NCI-H2171 treated with DMSO at 0.1 percent for 48 hours (cell line): ENCODE measurements around the gene FAM236B.
"Not testable (repeated sequence)": the region's sequence is repeated elsewhere in the genome, so short reads cannot be mapped to it uniquely, and the experiment has no call there.

ENCODE experiments used
- DNase-seq: peaks from one replicate; lab custom pipeline; 2025; lab: John Stamatoyannopoulos, UW

FAM236B gene

DNA sequence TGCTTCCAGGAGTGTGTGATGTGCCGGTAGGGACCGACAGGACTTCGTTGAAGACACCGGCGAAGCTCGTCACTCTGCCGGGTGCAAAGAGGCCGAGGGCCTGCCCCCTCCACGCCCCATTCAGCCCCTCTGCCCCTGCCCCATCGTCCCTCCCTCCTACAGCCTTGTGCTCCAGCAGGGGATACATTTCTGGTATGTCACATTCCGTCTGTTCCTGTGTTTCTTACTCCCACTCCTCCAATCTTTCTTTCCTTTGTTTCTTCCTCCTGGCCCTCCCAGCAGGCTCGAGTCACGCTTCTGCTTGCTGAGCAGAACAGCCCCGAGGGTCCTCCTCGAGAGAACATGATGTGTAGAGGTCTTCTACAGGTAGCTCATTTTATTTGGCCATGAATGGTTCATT lies at the start of gene FAM236B:
Gene FAM236B, minus strand, starts transcription at position 101 of the 400 bp plus-strand sequence. Its CDS starts 100 bp downstream, at position 1.
- not testable (repeated sequence) for DNase-seq

DNA sequence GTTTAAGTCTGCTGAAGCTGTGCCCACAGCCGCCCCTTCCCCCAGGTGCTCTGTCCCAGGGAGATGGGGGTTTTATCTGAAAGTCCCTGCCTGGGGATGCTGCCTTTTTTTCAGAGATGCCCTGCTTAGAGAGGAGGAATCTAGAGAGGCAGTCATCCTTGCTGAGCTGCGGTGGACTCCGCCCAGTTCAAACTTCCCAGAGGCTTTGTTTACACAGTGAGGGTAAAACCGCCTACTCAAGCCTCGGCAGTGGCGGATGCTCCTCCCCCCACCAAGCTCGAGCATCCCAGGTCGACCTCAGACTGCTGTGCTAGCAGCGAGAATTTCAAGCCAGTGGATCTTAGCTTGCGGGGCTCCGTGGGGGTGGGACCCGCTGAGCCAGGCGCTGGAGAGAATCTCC lies 48.2 kb upstream of the FAM236B start:
- DNase-seq = not testable (repeated sequence)

DNA sequence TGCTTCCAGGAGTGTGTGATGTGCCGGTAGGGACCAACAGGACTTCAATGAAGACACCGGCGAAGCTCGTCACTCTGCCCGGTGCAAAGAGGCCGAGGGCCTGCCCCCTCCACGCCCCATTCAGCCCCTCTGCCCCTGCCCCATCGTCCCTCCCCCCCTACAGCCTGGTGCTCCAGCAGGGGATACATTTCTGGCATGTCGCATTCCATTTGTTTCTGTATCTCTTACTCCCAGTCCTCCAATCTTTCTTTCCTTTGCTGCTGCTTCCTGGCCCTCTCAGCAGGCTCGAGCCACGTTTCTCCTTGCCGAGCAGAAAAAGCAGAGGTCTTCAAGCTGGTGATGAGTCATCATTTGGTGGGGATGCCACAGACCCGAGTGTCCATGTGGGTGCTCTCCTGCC lies 25.6 kb upstream of the FAM236B start, which contains the start of gene FAM236D:
Gene FAM236D, minus strand, starts transcription at position 101 of the 400 bp plus-strand sequence. Its CDS starts 100 bp downstream, at position 1.
- DNase-seq = not testable (repeated sequence)

DNA sequence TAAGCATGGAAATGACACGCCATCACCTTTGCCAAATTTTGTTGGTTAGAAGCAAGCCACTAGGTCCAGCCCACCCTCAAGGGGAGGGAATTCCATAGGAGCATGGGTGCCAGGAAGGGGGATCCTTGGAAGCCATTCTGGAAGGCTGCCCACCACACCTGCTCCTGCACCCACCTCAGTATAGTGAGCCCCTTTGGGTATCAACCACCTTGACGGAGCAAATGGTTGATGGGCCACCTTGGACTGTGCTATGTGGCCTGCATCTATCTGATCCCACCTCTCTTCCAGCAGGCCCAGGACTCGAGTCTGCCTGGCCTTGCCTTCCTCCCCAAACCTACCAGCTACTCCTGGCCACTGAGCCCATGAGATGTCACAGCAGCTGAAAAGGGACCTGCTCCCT lies 7.9 kb upstream of the FAM236B start:
- DNase-seq = not testable (repeated sequence)

DNA sequence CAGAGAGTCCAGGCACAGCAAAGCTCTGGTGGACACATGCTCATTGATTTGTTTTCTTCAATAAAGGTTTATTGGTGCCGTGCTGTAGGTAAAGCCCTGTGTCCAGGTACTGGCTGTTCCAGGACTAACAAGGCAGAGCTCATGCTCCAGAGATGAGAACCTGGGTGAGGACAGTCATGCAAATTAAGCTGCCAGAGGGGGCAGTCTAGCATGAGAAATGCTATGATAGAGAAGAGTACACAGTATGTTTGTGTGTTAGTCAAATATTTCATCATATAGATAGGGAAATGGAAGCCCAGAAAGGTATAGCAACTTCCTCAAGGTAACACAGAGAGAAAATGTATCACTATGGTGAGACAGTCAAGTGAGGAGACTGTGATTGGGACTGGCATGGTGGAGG lies 5.7 kb upstream of the FAM236B start:
- DNase-seq = not testable (repeated sequence)

DNA sequence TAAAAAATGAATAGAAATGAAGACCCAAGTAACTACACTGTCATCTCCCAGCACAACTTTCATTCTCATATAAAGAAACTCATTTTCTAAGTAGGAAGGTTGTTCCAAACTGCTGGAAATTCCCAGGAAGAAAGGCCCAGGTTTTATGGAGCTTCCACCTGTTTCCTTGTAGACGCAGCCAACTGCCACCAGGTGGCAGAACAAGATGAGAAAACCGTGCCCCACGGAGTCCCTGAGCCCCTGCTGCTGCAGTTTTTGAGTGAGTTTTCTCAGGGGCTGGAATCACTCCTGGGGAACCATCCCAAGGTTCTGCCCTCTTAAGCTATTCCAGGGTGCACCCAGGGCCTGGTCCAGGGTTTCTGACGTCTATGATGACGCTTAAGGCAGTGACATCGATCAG lies 1.5 kb upstream of the FAM236B start:
- DNase-seq = not testable (repeated sequence)

DNA sequence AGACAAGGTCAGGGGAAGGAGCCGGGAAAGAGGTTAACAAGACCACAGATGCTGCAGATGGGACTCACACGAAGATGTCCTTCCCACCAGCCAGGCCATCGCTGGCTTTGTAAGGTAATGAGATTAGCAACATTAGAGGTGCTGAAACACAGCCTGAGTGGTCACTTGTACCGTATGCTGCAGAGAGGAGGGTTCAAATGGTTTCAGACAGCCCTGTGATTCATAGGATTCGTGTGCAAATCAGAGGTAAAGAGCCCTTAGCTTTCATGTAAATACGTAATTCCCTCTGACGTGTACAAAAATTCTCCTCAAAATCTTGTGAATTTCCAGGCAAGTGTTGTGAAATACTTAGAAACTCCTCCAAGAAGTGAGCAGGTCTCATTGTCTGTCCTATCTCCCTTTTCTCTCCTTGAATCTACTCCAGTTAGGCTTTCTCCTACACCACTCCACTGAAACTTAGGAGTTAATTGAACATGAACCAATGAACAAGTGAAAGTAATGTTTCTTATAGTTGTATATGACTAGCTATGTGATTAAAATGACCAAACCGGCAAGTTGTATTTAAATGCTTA lies 991 bp upstream of the FAM236B start:
- not testable (repeated sequence) for DNase-seq

DNA sequence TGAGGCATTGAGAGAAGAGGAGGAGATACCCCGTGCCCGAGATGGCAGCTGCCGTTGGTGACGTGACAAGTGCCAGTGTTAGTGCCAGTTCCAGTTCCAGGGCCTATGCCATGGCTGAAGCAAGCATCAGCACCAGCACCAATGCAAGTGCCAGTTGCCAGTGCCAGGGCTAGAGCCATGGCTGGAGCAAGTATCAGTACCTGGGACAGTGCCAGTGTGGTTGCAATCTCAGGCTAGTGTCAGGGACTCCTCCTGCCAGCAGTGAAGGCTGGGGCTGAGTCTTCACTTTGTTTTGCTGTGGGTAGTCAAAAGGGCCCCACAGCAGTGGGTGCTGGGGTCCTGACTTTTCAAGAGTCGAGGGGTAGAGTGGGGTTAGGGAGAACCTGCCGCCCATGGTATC lies 4.3 kb downstream of the FAM236B start:
- not testable (repeated sequence) for DNase-seq

DNA sequence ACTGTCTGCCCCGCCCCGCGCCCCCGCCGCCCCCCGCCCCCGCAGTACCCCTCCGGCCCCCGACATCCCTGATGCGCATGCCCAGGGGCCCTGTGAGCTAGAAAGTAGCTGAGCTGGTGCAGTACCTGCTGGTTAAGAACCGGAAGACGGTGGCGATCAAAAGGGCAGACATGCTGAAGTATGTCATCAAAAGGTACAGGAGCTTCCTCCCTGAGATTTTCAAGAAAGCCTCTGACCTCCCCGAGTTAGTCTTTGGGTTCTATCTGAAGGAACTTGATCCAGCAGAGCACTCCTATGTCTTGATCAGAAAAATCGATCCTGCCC lies 5.0 kb downstream of the FAM236B start:
- not testable (repeated sequence) for DNase-seq

DNA sequence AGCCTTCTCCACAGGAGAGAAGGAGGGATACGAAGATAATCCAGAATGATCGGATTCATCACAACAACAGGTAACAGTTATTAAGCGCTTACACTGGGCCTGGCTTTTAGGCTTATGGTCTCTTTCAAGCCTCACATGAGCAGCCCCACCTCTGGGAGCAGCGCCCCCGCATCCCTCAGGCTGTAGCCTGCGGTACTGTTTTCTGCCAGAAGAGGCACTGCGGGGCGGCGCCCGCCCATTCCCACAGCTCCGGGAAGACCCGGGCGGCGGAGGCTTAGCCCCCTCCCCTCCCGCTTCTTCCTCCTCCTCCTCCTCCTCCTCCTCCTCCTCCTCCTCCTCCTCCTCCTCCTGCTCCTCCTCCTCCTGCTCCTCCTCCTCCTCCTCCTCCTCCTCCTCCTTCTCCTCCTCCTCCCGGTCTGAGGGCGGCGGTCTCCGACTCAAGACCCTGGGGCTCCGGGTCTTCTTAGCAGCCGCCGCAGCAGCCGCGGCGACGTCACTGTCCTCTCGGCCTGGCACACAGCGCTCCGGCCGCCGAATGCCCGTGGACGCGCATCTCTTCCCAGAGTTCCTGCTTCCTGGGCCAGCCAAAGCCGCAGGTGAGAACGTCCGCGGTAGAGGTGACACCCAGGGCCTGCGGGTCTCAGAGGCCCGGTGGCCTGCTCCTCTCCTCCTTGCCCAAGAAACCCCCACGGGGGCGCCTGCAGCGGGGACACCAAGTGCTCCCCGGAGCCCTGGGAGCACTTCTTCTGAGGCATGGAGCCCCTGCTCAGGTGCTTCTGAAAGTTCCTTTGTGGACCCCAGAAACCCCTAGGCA lies 5.6 kb downstream of the FAM236B start, which contains the start of gene DMRTC1B:
Gene DMRTC1B, plus strand, starts transcription at position 238 of the 814 bp plus-strand sequence. CDS start 68,246 bp downstream, outside the sequence.
- not testable (repeated sequence) for DNase-seq

DNA sequence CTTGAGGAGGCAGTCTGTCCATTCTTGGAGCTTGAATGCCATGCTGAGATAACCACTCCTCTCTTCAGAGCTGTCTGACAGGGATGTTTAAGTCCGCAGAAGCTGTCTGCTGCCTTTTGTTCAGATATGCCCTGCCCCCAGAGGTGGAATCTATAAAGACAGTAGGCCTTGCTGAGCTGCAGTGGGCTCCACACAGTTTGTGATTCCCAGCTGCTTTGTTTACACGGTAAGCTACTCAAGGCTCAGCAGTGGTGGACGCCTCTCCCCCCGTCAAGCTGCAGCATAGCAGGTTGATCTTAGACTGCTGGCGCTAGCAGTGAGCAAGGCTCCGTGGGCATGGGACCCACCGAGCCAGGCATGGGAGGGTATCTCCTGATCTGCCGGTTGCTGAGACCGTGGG lies 22.0 kb downstream of the FAM236B start:
- not testable (repeated sequence) for DNase-seq

DNA sequence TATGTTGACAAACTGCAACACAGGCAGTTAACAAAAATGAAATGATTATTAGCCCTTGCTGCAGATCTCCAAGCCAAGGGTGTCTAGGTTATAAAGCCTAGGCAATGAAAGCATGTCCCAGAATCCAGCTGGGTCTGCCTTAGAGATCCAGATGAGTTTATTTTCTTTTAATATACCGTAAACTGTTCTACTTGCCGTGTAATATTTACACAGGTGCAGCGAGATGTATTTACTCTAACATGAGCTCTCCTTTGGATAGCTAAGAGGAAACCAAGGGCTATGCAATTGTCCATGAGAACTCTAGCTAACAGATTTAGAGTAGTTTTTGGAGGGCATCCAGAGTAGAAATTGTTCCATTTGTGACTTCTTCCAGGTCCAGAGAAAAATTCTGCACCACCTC lies 33.9 kb downstream of the FAM236B start:
- DNase-seq = not testable (repeated sequence)

DNA sequence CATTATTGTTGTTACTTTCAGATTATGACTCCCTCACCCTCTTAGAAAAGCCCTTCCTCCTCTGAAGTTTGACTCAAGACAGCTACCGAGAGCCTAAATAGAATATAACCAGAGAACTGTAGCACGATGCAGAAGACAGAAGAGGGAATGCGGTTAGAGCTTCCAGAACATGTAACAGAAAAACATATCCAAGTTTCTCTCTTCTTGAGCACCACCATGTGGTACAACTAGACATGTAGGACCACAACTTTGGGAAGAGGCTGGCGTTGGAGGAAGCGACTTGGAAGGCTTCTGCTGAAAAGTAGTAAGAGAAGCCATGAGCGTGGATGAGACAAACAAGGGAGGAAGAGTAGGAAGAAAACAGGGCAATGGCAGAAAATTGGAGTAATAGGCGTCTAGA lies 36.9 kb downstream of the FAM236B start:
- DNase-seq = not testable (repeated sequence)

DNA sequence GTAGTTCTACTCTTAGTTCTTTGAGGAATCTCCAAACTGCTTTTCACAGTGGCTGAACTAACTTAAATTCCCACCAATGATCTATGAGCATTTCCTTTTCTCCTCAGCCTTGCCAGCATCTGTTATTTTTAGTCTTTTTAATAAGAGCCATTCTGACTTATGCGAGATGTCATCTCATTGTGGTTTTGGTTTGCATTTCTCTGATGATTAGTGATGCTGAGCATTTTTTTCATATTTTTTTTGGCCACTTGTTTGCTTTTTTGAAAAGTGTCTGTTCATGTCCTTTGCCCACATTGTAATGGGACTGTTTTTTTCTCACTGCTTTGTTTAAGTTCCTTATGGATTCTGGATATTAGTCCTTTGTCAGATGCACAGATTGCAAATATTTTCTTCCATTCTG lies 46.9 kb downstream of the FAM236B start:
- no peak for DNase-seq

DNA sequence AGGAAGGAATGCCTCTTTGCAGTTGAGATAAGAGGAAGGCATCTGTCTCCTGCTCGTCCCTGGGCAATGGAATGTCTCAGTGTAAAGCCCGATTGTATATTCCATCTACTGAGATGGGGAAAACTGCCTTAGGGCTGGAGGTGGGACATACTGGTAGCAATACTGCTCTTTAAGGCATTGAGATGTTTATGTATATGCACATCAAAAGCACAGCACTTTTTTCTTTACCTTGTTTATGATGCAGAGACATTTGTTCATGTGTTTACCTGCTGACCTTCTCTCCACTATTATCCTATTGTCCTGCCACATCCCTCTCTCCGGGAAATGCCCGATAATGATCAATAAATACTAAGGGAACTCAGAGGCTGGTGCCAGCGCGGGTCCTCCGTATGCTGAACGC lies 48.8 kb downstream of the FAM236B start:
- not testable (repeated sequence) for DNase-seq
